Neural crest cell (in vitro differentiated cells): ENCODE measurements around the gene NOTUM. TPM values are rescaled to one million over a fixed set of nuclear protein-coding genes. Genes with fewer than 3 reads are reported as not detected.
"Not testable (repeated sequence)": the region's sequence is repeated elsewhere in the genome, so short reads cannot be mapped to it uniquely, and the experiment has no call there.

Experiments used
- DNase-seq: peaks from one replicate; pipeline ENCODE4 v3.0.0; 2021; ENCODE audit warnings: low read depth, mixed read lengths, low spot score
- H3K27ac Mint-ChIP-seq: one replicate; pipeline ENCODE4 v1.8.0; 2021; ENCODE audit warnings: mild to moderate bottlenecking, mixed read lengths; ENCODE audit not compliant: unreplicated experiment
- H3K27me3 Mint-ChIP-seq: 2 replicates; pipeline ENCODE4 v1.8.0; 2021; ENCODE audit warnings: low read depth, mild to moderate bottlenecking, mixed read lengths
- H3K36me3 Mint-ChIP-seq: 2 replicates; pipeline ENCODE4 v1.8.0; 2021; ENCODE audit warnings: low read depth, mild to moderate bottlenecking, mixed read lengths
- H3K4me1 Mint-ChIP-seq: 2 replicates; pipeline ENCODE4 v1.8.0; 2021; ENCODE audit warnings: mixed read lengths
- H3K4me3 Mint-ChIP-seq: one replicate; pipeline ENCODE4 v1.8.0; 2021; ENCODE audit warnings: mild to moderate bottlenecking, mixed read lengths
- H3K9me3 Mint-ChIP-seq: 2 replicates; pipeline ENCODE4 v1.8.0; 2021; ENCODE audit warnings: mixed read lengths
- total RNA-seq: library from RNA; stranded (reverse); gene quantifications from 2 replicates; pipeline ENCODE4 v1.2.1, GENCODE V29; 2021
- TF ChIP-seq, protein P1 (sequence below): fragments of 200-600 bp; sonication (generic); conservative IDR thresholded peaks from 2 replicates; pipeline ENCODE4 v1.5.0; 2021; ENCODE audit warnings: antibody characterized with exemption, mild to moderate bottlenecking

Gene NOTUM
- total RNA-seq, 1 donor from 2014 or later, result 6.3 TPM

- TF ChIP-seq, protein P1, sequence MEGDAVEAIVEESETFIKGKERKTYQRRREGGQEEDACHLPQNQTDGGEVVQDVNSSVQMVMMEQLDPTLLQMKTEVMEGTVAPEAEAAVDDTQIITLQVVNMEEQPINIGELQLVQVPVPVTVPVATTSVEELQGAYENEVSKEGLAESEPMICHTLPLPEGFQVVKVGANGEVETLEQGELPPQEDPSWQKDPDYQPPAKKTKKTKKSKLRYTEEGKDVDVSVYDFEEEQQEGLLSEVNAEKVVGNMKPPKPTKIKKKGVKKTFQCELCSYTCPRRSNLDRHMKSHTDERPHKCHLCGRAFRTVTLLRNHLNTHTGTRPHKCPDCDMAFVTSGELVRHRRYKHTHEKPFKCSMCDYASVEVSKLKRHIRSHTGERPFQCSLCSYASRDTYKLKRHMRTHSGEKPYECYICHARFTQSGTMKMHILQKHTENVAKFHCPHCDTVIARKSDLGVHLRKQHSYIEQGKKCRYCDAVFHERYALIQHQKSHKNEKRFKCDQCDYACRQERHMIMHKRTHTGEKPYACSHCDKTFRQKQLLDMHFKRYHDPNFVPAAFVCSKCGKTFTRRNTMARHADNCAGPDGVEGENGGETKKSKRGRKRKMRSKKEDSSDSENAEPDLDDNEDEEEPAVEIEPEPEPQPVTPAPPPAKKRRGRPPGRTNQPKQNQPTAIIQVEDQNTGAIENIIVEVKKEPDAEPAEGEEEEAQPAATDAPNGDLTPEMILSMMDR, result no peak
Measured at GRCh38 chr17:81987161-81987770, 26.3 kb upstream of the NOTUM start.

GRCh38 chr17:81986606-81987005 is 25.6 kb upstream of the NOTUM start:
- TF ChIP-seq, protein P1, result no peak
- Mint-ChIP-seq H3K4me3 (no peak overlapping the region), H3K36me3 (peaks cover 13% of the 10 kb centered on the region), H3K27me3 (no peaks in the 10 kb centered on the region), H3K27ac (no peak overlapping the region), H3K9me3 (no peaks in the 10 kb centered on the region), H3K4me1 (peaks cover 10% of the 10 kb centered on the region)
- no peak for DNase-seq

More at GRCh38 chr17:81987161-81987770, 26.3 kb upstream of the NOTUM start:
- no peak overlapping the region for H3K27ac Mint-ChIP-seq
- no peak overlapping the region for H3K4me3 Mint-ChIP-seq
- H3K9me3 Mint-ChIP-seq, result no peaks in the 10 kb centered on the region
- H3K36me3 Mint-ChIP-seq, result peaks cover 13% of the 10 kb centered on the region
- DNase-seq, result no peak
- peaks cover 17% of the 10 kb centered on the region for H3K4me1 Mint-ChIP-seq
- H3K27me3 Mint-ChIP-seq, result no peaks in the 10 kb centered on the region

DNA sequence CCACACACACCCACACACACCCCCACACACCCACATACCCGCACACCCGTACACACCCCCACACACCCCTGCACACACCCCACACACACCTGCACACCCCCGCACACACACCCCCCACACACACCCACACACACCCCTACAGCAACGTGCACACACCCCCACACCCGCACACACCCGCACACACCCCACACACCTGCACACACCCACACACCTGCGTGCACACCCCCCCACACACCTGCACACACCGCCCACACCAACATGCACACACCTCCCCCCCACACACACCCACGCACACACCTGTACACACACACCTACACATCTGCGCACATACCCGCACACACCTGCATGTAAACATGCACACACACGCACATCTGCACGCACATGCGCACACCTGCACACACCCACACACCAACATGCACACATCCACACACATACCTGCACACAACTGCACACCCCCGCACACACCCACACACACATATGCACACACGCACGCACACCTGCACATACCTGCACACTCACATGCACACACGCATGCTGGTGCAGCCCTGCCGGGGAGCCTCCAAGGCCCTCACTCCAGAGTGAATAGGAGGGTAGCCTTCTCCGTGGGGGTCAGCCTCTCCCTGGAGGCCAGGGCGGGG is 23.9 kb upstream of the NOTUM start:
- TF ChIP-seq, protein P1, result no peak
- Mint-ChIP-seq H3K4me3 (no peak overlapping the region), H3K36me3 (peaks cover 9% of the 10 kb centered on the region), H3K4me1 (no peaks in the 10 kb centered on the region), H3K27ac (no peak overlapping the region), H3K27me3 (no peaks in the 10 kb centered on the region), H3K9me3 (no peaks in the 10 kb centered on the region)
- no peak for DNase-seq

DNA sequence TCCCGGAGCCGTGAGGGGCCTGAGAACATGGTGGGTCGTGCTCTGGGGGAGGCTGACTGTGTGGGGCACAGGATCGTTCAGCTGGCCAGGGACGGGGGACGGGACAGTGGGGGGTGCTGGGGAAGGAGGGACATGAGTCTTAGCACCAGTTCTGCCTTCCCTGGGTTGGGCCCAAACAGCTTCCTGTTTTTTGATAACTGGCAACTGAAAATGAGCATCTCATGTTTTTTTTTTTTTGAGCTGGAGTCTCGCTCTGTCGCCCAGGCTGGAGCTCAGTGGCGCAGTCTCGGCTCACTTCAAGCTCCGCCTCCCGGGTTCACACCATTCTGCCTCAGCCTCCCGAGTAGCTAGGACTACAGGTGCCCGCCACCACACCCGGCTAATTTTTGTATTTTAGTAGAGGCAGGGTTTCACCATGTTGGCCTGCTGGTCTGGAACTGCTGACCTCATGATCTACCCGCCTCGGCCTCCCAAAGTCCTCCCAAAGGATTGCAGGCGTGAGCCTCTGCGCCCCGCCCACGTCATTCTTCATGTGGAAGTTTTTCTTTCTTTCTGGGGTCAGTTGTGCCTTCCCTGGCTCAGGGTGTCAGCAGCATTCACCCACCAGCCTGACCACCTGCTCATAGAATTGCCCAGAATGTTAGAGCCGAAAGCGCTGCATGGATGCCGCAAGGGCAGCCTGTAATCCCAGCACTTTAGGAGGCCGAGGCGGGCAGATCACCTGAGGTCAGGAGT is 22.8 kb upstream of the NOTUM start:
- no peaks in the 10 kb centered on the region for H3K9me3 Mint-ChIP-seq
- peaks cover 9% of the 10 kb centered on the region for H3K36me3 Mint-ChIP-seq
- no peak overlapping the region for H3K4me3 Mint-ChIP-seq
- H3K27me3 Mint-ChIP-seq, result no peaks in the 10 kb centered on the region
- TF ChIP-seq, protein P1, result no peak
- DNase-seq, result no peak
- peak overlapping the region; percentile 84 for H3K27ac Mint-ChIP-seq
- peaks cover 8% of the 10 kb centered on the region for H3K4me1 Mint-ChIP-seq

DNA sequence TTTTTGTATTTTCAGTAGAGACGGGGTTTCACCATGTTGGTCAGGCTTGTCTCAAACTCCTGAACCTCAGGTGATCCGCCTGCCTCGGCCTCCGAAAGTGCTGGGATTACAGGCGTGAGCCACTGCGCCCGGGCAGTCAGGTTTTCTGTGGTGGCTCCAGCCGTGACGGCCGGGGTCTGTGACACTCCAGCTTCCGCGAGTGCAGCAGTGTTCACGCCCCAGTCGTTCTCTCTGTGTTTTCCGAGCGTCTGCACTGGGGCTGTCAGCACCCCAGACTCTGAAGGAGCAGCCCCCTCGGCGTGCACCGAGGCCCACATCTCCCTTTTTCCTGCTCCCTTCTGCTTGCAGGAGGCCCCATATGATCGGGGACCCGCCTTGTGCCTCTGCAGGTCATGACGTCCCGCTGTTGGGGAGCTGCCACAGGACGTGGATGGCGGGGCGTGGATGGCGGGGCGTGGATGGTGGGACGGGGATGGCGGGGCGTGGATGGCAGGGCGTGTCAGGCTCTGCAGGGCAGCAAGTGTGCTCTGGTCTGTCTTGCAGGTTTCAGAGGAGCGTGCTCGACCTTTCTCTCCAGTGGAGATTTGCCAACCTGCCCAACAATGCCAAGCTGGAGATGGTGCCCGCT is 22.1 kb upstream of the NOTUM start:
- no peaks in the 10 kb centered on the region for H3K27me3 Mint-ChIP-seq

DNA sequence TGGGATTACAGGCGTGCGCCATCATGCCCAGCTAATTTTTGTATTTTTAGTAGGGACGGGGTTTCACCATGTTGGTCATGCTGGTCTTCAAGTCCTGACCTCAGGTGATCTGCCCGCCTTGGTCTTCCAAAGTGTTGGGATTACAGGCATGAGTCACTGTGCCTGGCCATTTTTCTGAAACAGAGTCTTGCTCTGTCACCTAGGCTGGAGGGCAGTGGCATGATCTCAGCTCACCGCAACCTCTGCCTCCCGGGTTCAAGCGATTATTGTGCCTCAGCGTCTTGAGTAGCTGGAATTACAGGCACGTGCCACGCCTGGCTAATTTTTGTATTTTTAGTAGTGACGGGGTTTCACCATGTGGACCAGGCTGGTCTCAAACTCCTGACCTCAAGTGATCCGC is 20.5 kb upstream of the NOTUM start:
- H3K9me3 Mint-ChIP-seq, H3K36me3 Mint-ChIP-seq, H3K27me3 Mint-ChIP-seq, H3K27ac Mint-ChIP-seq, H3K4me3 Mint-ChIP-seq, DNase-seq: not testable (repeated sequence)
- peaks cover 12% of the 10 kb centered on the region for H3K4me1 Mint-ChIP-seq

More for the DNA sequence above, 22.1 kb upstream of the NOTUM start:
- Mint-ChIP-seq H3K36me3 (peaks cover 9% of the 10 kb centered on the region), H3K27ac (no peak overlapping the region), H3K4me1 (peaks cover 11% of the 10 kb centered on the region), H3K4me3 (no peak overlapping the region), H3K9me3 (no peaks in the 10 kb centered on the region)
- TF ChIP-seq, protein P1, result no peak
- no peak for DNase-seq
